ENCODE results near the gene SIGLEC1. TPM values are rescaled to one million over a fixed set of nuclear protein-coding genes. Genes with fewer than 3 reads are reported as not detected.

SIGLEC1 gene
- total and polyA plus RNA-seq, 2 donors (not counting 1 experiment from before 2014, with no cell fraction given), result 0.06 to 0.15 TPM

Other genes starting within 250 kb of the SIGLEC1 start
- gene ATRN, start 241.6 kb downstream of the SIGLEC1 start, total RNA-seq, result 18.3 and 19.5 TPM in 2 replicates
- 5.8 and 7.6 TPM in 2 replicates for gene ATRN, start 241.6 kb downstream of the SIGLEC1 start, polyA plus RNA-seq
- not detected in 2 replicates for gene GFRA4, start 49.2 kb downstream of the SIGLEC1 start, total RNA-seq
- gene GFRA4, start 49.2 kb downstream of the SIGLEC1 start, polyA plus RNA-seq, result not detected in 2 replicates
- gene ADAM33, start 30.6 kb downstream of the SIGLEC1 start, total RNA-seq, result not detected in 2 replicates
- gene ADAM33, start 30.6 kb downstream of the SIGLEC1 start, polyA plus RNA-seq, result not detected in 2 replicates
- gene HSPA12B, start 20.1 kb upstream of the SIGLEC1 start, total RNA-seq, result not detected in 2 replicates
- not detected in 2 replicates for gene HSPA12B, start 20.1 kb upstream of the SIGLEC1 start, polyA plus RNA-seq
- gene ADISSP, start 55.2 kb upstream of the SIGLEC1 start, total RNA-seq, result 18.4 and 19.1 TPM in 2 replicates
- 20.0 and 28.8 TPM in 2 replicates for gene ADISSP, start 55.2 kb upstream of the SIGLEC1 start, polyA plus RNA-seq
- not detected in 2 replicates for gene SPEF1, start 68.8 kb upstream of the SIGLEC1 start, total RNA-seq
- gene SPEF1, start 68.8 kb upstream of the SIGLEC1 start, polyA plus RNA-seq, result not detected in 2 replicates
- 43.7 and 46.4 TPM in 2 replicates for gene CENPB, start 74.1 kb upstream of the SIGLEC1 start, total RNA-seq
- 11.2 and 13.3 TPM in 2 replicates for gene CENPB, start 74.1 kb upstream of the SIGLEC1 start, polyA plus RNA-seq
- 72.3 and 77.3 TPM in 2 replicates for gene CDC25B, start 83.7 kb upstream of the SIGLEC1 start, total RNA-seq
- gene CDC25B, start 83.7 kb upstream of the SIGLEC1 start, polyA plus RNA-seq, result 114 and 196 TPM in 2 replicates
- gene AP5S1, start 107.9 kb upstream of the SIGLEC1 start, total RNA-seq, result 12.6 and 12.8 TPM in 2 replicates
- gene AP5S1, start 107.9 kb upstream of the SIGLEC1 start, polyA plus RNA-seq, result 7.5 and 9.2 TPM in 2 replicates
- 52.2 and 53.3 TPM in 2 replicates for gene MAVS, start 134.2 kb upstream of the SIGLEC1 start, total RNA-seq
- 14.7 and 17.2 TPM in 2 replicates for gene MAVS, start 134.2 kb upstream of the SIGLEC1 start, polyA plus RNA-seq
- 63.3 and 70.6 TPM in 2 replicates for gene PANK2, start 176.8 kb upstream of the SIGLEC1 start, total RNA-seq
- 17.9 and 20.5 TPM in 2 replicates for gene PANK2, start 176.8 kb upstream of the SIGLEC1 start, polyA plus RNA-seq

Data from B cell (primary cell).